Activated CD4-positive, alpha-beta T cell treated with anti-CD3 and anti-CD28 coated beads, Interleukin-2, amount 50 U/mL, for 16 hours (primary cell): ENCODE data around the gene TMED10.

Experiments used
- DNase-seq: peaks from one replicate; pipeline ENCODE4 v3.0.0-alpha.2; 2020

The TMED10 gene

DNA sequence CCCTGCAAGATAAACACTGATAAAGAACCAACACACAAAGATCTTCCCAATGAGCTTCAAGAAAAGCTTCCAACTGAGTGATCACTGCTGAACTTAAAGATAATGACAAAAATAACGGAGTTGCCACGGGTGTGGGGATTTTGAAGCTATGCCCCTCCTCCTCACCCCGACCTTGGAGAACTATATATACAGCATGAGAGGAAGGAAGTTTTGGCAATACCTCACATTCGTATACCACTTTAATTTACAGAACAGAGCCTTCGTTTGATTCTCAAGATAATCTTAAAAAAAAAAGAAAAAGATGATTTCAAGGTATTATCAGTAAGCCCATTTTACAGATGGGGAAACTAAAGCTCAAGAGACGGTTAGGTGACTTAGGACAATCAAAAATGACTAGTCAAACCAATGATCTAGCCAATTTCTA lies 50.3 kb downstream of the TMED10 start:
- no peak for DNase-seq

DNA sequence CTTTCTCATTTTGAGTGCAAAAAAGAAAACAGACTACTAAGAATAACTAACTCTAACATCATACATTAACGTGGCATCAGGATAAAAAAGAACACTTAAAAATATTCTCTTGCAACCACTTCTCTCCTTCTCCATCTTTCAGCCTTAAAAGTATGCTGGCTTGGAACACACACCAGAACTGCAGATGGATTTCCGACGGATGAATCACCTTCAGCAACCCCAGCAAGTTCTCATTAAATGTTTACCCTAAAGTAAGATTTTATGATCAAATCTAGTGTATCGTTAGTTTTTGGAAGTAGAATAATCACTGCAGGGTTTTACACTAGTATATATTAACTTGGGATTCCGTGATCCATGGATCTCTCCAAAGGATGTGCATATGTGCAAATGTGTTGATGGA lies 50.8 kb downstream of the TMED10 start:
- no peak for DNase-seq

DNA sequence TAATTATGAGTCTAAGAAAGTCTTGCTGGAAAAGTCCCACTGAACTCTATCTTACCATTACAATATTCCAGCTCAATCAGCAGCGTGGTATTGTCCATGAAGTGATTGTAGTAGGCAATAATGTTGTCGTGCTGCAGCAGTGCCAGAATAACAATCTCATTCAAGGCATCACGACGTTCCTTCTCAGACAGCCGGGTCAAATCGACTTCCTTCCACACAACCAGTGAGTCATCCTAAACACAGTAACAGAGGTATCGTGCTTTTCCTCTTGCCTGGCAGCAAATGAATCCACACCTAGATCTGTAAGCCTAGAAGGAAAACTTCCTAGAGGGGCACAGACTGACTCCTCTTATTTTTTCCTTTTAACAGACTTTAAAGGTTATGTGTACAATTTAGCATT lies 52.4 kb downstream of the TMED10 start:
- peak; percentile 56 for DNase-seq

DNA sequence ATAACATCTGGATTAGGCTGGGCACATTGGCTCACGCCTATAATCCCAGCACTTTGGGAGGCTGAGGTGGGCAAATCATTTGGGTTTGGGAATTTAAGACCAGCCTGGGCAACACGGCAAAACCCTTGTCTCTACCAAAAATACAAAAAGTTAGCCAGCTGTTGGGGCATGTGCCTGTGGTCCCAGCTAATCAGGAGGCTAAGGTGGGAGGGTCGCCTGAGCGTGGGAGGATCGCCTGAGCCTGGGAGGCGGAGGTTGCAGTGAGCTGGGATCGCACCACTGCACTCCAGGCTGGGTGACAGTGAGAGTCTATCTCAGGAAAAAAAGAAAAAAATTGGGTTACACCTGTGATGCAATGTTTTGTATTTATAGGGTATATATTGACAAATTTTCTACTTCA lies 54.9 kb downstream of the TMED10 start:
- DNase-seq, result no peak

DNA sequence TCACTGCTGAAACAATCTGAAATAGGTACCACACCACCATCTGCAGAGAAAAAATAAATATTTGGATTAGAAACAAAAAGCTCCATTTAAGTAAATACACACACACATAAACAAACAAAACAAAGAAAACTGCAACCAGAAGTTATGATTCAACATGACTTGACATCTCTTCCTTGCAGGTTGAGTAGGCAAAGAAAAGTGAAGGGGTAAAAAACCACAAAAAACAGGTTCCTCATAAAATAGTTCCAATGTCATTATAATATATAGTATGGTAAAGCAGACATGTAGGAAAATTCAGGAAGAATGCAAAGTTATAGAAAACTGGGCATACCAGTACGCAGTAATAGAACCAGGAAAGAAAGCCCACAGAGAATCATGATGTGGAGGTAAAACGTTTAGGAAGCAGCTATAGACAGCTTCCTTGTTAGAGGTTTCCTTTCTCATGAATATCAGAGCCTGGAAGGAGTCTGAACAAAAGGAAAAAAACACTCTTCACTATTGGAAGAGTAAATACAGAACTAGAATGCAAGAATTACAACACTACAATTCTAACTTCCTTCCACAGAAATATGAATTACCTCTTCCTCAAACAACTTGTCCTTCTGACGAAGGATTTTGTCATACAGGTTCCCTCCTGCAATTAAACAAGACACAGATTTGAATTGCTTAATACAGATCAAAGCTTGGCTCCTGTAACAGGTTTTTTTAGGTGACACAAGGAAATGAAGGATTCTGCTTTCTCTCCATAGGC lies 55.7 kb downstream of the TMED10 start:
- DNase-seq, result no peak

DNA sequence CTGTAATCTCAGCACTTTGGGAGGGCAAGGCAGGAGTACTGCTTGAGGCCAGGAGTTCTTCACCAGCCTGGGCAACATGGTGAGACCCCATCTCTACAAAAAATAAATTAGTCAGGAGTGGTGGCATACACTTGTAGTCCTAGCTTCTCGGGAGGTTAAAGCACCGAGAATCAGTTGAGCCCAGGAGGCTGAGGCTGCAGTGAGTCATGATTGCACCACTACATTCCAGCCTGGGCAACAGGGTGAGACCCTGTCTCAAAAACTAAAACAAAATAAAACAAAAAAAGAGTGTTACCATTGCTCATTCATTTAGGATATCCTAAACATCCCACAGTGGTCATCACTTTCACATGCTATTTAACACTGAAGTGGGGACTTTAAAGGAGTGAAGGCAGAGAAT lies 57.4 kb downstream of the TMED10 start:
- no peak for DNase-seq

DNA sequence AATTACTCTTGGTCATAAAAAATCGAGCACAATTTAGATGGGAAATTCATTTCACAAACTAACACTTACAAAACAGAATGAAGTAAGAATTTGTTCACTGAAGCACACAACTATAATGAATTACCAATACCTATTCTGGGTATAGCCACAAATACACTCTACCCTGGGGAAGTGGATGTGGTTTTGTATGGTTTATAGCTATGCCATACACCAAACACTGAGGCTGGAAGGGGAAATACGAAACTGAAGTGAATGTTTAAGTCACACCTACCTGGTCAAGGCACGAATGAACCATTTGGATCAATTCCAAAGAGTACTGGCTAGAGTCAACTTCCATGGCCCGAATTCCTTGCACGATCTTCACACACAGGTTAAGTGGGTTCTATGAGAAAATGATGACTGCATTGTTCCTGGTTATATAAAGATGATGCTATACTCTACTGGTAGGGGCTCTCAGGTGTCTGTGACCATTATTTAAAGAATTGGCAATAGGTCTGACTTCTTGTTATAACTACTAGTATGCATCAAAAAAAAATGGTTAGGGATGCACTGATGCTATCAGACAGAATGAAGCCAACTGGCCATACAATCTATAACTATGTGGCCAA lies 62.4 kb downstream of the TMED10 start:
- DNase-seq, result no peak

DNA sequence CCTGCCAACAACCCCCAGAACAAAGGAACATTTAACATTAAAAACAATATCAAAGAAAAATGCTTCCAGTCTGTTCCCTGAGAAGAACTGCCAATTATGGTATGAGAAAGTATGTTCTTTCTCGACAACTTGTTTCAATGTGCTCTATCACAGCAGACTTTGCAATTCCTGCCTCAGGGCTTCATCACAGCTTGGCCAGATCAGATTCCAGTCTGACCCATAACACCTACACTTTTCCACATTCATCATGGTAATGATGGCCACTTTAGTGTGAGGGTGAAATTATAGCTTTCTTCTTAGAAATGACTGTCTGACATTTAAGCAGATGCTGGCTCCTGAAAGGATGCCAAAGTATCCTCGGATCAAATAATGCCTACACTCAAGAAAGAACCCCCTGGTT lies 66.5 kb downstream of the TMED10 start:
- DNase-seq, result no peak

DNA sequence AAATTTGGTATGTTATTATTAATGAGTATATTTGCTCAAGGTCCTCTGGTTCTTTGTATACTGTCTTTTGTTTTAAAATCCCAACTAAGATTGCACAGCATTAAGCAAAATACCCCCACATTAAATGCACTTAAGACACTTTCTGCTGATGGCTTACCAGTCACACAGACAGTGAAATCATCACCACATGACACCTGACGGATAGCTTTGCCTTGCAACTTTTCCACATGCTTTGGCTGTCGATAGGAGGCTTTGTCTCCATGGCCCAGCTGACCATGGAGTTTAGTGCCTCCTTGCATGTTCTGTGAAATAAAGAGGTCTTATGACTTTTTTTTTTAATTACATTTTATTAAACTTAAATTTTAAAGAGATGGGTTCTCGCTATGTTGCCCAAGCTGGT lies 69.2 kb downstream of the TMED10 start:
- DNase-seq, result no peak

DNA sequence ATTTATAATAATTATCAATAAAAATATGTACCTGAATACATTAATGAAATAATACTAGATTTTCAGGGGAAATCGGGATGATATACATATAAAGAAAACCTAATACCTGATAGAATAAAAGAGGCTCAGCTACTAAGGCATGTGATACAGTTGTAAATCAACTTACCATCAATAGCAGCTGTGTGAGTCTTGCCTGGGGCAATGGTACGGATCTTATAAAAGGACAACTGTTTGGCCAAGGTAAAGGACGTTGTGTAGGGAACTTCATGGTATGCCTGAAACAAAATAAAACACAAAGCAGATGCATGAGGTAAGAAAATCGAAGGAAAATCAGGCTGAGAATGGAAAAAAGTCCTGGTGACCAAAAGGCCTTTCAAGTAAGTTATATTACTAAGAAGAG lies 74.9 kb downstream of the TMED10 start:
- DNase-seq, result no peak

DNA sequence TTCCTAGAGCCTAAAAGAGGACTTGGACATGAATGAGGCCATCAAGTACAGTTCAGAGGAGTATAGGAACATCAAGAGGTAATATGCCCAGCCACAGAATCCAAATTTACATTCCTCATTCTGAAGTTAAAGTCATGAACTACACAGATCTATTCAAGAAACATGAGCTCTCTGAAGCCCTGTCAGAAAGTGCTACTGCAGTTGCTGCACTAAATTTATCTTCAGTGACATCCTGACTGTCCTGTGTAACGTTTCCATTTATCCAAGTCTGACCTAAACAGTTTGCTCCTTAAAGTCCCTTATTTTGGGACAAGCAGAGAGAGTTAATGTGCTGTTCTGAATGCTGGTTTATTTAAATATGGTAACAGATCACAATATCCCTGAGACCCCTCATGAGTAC lies 77.7 kb downstream of the TMED10 start:
- no peak for DNase-seq

DNA sequence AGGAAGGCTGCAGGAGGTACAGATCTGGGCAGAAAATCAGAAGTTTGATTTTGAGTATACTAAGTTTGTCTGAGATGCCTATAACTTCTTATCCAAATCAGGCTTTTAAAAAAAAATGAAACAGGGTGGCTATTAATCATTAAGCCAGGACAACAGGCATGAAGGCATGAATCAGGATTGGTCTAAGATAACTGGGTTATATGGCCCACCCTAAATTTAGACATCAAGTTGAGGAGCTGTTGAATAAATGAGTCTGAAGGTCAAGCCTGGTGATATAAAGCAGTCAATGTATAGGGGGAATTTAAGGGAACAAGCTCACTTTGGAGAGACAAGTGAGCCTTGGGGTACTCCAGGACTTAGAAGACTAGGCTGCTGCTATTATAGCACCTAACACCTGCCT lies 78.2 kb downstream of the TMED10 start:
- no peak for DNase-seq

DNA sequence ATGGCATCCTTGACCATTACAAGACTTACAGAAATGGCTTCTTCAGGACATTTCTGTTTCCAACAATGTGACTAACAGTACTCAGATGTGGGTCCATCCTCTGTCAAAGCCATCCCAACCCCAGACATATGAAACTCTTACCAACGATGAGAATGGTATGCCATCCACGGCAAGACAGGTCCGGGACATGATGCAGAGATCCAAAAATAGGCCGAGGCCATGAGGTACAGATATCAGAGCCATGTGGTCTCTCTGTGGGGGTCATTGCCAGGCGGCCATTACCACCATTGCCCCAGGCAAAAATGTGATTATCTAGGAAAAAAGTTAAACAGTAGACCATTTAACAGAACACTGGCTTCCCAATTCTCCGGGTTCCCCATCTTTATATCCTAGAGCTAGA lies 79.5 kb downstream of the TMED10 start:
- no peak for DNase-seq

DNA sequence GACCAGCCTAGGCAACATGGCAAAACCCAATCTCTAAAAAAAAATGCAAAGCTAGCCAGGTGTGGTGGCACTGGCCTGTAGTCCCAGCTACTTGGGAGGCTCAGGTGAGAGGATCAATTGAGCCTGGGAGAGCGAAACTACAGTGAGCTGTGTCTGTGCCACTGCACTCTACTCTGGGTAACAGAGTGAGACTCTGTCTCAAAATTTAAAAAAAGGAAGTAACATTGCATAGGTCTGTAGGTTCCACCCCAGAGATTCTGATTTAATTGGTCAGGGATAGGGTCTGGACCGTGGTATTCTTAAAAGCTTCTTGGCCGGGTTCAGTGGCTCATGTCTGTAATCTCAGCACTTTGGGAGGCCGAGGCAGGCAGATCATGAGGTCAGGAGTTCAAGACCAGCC lies 80.7 kb downstream of the TMED10 start:
- no peak for DNase-seq

DNA sequence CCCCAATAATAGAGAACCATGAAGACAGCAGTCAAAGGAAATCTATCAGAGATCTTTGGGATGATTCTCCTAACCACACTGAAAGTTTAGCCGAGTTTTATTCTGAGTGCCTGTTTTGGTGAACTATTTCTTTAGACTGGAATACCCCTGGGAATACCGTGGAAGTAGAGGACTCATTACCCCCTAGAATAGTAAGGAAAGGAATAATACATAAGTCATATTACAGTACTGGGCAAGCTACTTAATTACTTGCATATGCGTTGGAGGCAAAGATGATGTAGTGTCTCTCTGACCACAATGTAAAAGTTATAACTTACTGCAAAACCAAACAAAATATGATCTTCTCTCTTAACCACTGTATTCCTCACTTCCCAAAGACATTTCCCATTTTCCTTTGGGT lies 81.5 kb downstream of the TMED10 start:
- no peak for DNase-seq

DNA sequence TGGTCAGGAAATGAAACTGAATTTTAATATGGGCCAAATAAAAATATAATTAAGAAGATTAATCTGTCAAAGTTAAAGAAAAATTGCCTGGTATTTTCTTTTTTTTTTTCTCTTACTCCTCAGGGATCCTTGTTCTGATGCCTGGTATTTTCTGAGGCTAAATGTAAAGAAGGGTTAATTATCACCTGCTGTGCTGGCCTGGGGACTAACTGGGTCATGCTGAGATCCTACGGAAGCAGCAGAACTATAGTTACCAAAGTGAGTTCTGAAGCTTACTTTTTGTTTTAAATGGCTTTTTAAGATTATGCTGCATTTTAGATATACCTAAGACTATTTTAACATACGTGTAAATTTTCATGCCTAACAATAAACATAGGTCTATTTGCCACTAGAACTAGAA lies 83.7 kb downstream of the TMED10 start:
- DNase-seq, result no peak

DNA sequence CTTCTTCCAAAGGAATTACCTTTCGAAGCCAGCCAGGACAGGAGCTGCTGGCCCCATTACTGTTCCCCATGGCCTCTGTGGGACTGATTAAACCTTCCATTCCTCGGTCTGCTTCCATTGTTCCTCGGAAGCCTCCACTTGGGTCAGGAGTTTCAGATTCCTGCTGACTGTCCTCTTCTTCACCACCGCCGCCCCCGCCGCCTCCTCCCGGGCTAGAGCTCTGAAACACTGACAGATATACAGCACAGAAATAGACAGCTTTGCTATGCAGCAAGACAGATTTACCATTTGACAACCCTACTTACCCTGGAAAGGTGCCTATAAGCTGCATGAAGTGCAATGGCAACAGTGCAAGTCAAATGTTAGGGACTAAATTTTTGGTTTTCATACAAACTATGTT lies 85.2 kb downstream of the TMED10 start:
- DNase-seq, result no peak

DNA sequence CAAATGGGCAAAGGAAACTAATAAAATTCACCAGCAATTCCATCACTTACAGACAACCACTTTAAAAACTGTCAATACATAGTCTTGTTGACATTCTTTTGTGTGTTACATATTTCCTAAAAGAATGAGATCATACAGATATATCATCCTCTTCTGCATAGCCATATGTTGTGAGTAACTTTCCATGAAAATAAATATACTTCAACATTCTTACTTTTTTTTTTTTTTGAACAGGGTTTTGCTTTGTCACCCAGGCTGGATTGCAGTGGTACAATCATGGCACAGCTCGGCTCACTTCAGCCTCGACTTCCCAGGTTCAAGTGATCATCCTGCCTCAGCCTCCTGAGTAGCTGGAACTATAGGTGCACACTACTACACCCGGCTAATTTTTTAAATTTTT lies 86.1 kb downstream of the TMED10 start:
- no peak for DNase-seq

DNA sequence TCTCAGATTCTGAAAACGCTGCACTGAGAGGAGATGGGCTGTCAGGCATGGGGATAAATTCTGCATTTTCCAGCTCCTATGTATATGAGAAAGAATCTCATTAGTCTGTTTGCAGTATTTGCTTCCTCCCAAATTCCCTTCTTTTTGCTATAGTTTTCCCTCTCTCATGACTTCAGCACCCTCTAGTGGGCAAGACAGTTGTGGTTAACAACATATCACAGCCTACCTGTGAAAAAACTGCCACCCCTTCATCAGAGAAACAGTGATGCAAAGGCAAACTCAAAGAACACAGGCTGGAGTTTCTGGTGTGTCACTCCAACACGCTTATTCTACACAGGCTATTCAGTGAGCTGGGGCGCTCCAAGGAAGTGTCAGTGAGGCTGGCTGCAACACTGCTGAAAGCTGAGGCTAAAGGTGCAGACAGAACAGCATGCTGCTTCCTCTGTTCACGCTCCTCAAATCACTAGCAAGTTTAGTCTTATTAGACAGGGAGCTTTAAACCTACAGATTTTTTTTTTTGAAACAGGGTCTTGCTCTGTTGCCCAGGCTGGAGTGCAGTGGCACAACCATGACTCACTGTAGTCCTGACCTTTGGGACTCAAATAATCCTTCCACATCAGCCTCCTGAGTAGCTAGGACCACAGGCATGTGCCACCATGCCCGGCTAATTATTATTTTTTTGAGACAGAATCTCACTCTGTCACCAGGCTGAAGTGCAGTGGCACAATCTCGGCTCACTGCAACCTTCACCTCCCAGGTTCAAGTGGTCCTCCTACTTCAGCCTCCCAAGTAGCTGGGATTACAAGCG lies 87.6 kb downstream of the TMED10 start:
- peak; percentile 39 for DNase-seq

DNA sequence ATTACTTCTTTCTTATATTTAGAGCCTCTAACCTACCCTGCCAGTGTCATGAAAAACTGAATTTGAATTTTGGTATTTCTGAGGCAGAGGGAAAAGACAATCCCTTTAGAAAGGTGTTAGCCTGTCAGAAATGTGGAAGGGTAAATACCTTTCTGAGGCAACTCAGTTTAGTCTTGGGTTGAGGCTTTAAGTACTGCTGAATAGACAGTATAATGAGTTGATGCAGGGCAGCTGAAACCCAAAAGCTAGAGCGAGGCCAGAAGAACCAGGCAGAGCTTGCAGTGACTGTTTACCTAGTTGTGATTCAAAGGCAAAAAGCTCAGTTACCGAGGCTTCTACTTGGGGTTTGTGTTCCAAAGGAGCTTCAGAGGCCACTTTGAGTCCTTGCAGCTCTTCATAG lies 88.3 kb downstream of the TMED10 start:
- DNase-seq, result no peak

DNA sequence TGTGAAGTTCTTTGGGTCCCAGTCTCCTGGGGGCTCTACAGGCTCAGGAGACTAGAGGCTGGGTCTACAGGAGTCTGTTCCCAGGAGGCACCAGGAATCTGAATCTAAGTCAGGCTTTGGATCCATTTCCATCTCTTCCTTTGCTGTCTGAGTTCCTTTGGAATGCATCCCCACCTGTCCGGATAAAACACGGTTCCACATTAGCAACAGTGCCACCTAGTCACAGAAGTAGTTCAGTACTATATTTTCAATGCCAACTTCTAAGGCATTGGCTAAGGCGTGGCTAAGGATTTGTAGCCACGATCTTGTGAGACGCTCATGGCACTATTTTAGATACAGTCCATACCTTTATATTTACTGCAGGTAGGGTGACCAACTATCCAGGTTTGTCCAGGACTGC lies 91.9 kb downstream of the TMED10 start:
- no peak for DNase-seq

DNA sequence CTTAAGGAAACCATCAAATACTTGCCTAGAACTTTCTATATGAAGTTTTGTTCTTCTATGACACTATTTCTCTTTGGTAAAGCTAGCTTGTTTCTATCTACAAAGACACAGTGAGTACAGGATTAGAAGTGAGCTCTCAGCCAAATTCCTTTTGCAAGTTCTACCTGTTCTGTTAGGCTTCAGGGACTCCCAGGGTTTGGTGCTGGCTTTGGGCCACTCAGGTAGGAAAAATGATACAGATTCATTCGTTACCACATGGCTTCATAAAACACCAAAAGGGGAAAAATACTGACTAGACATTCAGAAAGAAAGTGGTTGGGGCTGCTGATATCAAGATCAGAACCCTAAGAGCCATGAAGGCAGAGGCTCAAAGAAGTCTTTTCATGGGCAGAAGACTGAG lies 93.1 kb downstream of the TMED10 start:
- no peak for DNase-seq

DNA sequence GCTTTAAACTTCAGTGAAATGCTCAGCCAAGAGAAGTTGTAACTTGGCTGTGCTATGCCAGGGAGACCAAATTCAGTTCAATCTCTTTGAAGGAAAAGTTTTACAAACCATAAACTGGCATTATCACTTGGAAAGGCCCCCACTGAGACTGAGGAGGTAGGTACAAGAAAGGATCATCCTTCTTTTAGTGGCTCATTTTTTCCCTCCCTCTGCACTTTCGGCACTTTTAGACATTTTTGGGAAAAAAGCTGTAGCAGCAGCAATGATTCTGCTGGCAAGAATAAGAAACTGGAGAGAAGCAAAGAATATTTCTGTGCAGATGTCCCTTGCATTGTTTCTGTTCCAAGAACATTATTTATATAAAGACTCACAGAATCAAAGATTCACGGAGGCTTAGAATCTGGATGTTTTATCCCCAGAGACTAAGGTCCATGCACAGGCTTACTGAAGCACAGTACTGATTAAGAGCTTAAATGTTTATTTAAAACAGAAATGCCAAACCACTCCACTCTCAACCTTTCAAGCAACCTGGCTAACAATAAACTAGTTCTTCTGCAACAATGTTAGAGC lies 94.7 kb downstream of the TMED10 start:
- no peak for DNase-seq
